HG03442 (cell line): ENCODE measurements around the gene DUSP23.

Experiments
- ATAC-seq: cut with Tn5 transposase; IDR thresholded peaks from one replicate; pipeline ENCODE4 v1.9.1; 2021; ENCODE audit warnings: mild to moderate bottlenecking, moderate library complexity; ENCODE audit not compliant: unreplicated experiment

Gene DUSP23

GRCh38 chr1:159827549-159827948 is 46.8 kb downstream of the DUSP23 start:
- no peak for ATAC-seq

- ATAC-seq, result no peak
Measured at GRCh38 chr1:159828176-159828575, 47.4 kb downstream of the DUSP23 start.

- no peak for ATAC-seq
Measured at GRCh38 chr1:159828581-159829272, 48.0 kb downstream of the DUSP23 start.

GRCh38 chr1:159829273-159829634 is 48.5 kb downstream of the DUSP23 start:
- ATAC-seq, result peak; percentile 73

- ATAC-seq, result no peak
Measured at GRCh38 chr1:159829822-159830465, 49.2 kb downstream of the DUSP23 start.

GRCh38 chr1:159830722-159831121 is 50.0 kb downstream of the DUSP23 start:
- ATAC-seq, result no peak

- no peak for ATAC-seq
Measured at GRCh38 chr1:159831412-159832141, 50.8 kb downstream of the DUSP23 start.
